SK-N-SH (cell line): ENCODE data around the gene HELQ. TPM values are rescaled to one million over a fixed set of nuclear protein-coding genes. Genes with fewer than 3 reads are reported as not detected.
"Not testable (repeated sequence)": the region's sequence is repeated elsewhere in the genome, so short reads cannot be mapped to it uniquely, and the experiment has no call there.

Source experiments
- CTCF ChIA-PET: fragments of 300-600, 350-600 bp; formaldehyde crosslinking; extraction: SDS; loops from one replicate; lab custom pipeline; 2021; lab: Yijun Ruan, JAX
- POLR2A ChIA-PET: fragments of 350-600 bp; sonication (Branson Sonifier 250); formaldehyde crosslinking; extraction: SDS; loops from one replicate; lab custom pipeline; 2020; ENCODE audit warnings: antibody characterized with exemption, inconsistent platforms; lab: Yijun Ruan, JAX
- DNase-seq: peaks from one replicate; pipeline ENCODE4 v3.0.0; 2012
- H2AFZ ChIP-seq: fragments of 200-600 bp; sonication (generic); 2 replicates; pipeline ENCODE4 v1.8.1; 2016; ENCODE audit warnings: antibody characterized with exemption, mild to moderate bottlenecking, low read depth
- H3F3A ChIP-seq: fragments of 200-600 bp; sonication (generic); replicated peaks from 2 replicates; pipeline ENCODE3; 2016; ENCODE audit warnings: antibody characterized with exemption, mild to moderate bottlenecking; ENCODE audit not compliant: insufficient read depth
- H3K27ac ChIP-seq, 2 experiments: fragments of 200-500 bp in 1 of 2; fragments of 200-600 bp in 1 of 2; sonication (Bioruptor generic) in 1 of 2; sonication (generic), shearing (Covaris generic) in 1 of 2; 2 replicates each; pipeline versions ENCODE4 v1.5.1 to v1.6.1; 2014 to 2016; ENCODE audit warnings: low read depth in 2 of 2, inconsistent platforms in 1 of 2, low read length in 1 of 2, mild to moderate bottlenecking in 1 of 2, mixed read lengths in 1 of 2
- H3K27me3 ChIP-seq: fragments of 200-600 bp; sonication (generic), shearing (Covaris generic); 2 replicates; pipeline ENCODE4 v1.6.1; 2016; ENCODE audit warnings: mixed run types; ENCODE audit not compliant: insufficient read depth
- H3K36me3 ChIP-seq, 2 experiments: fragments of 200-500 bp in 1 of 2; fragments of 200-600 bp in 1 of 2; sonication (Bioruptor generic) in 1 of 2; sonication (generic) in 1 of 2; replicated peaks in 1 of 2; 2 replicates each; pipeline versions ENCODE3 to v1.5.1; 2014 to 2016; ENCODE audit warnings: low read length in 1 of 2, mild to moderate bottlenecking in 1 of 2; ENCODE audit not compliant: insufficient read depth in 2 of 2, control insufficient read depth in 1 of 2
- H3K4me1 ChIP-seq, 2 experiments: fragments of 200-500 bp in 1 of 2; fragments of 200-600 bp in 1 of 2; sonication (Bioruptor generic) in 1 of 2; sonication (generic), shearing (Covaris generic) in 1 of 2; 2 replicates each; pipeline versions ENCODE4 v1.5.1 to v1.6.1; 2014 to 2016; ENCODE audit warnings: low read depth in 1 of 2, low read length in 1 of 2, mixed run types in 1 of 2; ENCODE audit not compliant: insufficient read depth in 2 of 2, control insufficient read depth in 1 of 2
- H3K4me2 ChIP-seq: fragments of 200-600 bp; sonication (generic), shearing (Covaris generic); 2 replicates; pipeline ENCODE4 v1.6.1; 2017; ENCODE audit warnings: mixed run types
- H3K4me3 ChIP-seq, 2 experiments: fragments of 200-500 bp in 1 of 2; fragments of 200-600 bp in 1 of 2; sonication (Bioruptor generic) in 1 of 2; sonication (generic), shearing (Covaris generic) in 1 of 2; 2 replicates each; pipeline versions ENCODE4 v1.5.1 to v1.8.1; 2014 to 2016; ENCODE audit warnings: low read depth in 2 of 2, inconsistent platforms in 1 of 2, low read length in 1 of 2, mild to moderate bottlenecking in 1 of 2, mixed read lengths in 1 of 2, moderate library complexity in 1 of 2
- H3K79me2 ChIP-seq: fragments of 200-600 bp; sonication (generic); 2 replicates; pipeline ENCODE4 v1.8.1; 2017; ENCODE audit warnings: mild to moderate bottlenecking; ENCODE audit not compliant: insufficient read depth
- H3K9ac ChIP-seq: fragments of 200-600 bp; sonication (generic); 2 replicates; pipeline ENCODE4 v1.6.1; 2017; ENCODE audit warnings: mixed run types
- H3K9me2 ChIP-seq: fragments of 200-600 bp; sonication (generic); 2 replicates; pipeline ENCODE4 v1.6.1; 2017; ENCODE audit warnings: mixed run types
- H3K9me3 ChIP-seq: fragments of 200-600 bp; sonication (generic); 2 replicates; pipeline ENCODE4 v1.6.1; 2017; ENCODE audit warnings: mixed run types, mild to moderate bottlenecking, moderate library complexity
- H4K20me1 ChIP-seq: fragments of 200-600 bp; sonication (generic); 2 replicates; pipeline ENCODE4 v1.6.1; 2017; ENCODE audit warnings: mild to moderate bottlenecking, mixed run types; ENCODE audit not compliant: insufficient read depth
- CHD2 ChIP-seq: fragments of 150-350 bp; IDR thresholded peaks from 2 replicates; pipeline ENCODE4 v1.6.1; 2018; ENCODE audit warnings: low read length; ENCODE audit not compliant: partially characterized antibody
- RXRA ChIP-seq: IDR thresholded peaks from 2 replicates; pipeline ENCODE4 v1.4.0; 2012; ENCODE audit warnings: low read depth, mild to moderate bottlenecking, borderline replicate concordance
- WGBS: methylation state at CpG from one replicate; pipeline ENCODE4 v1.1.6; 2017; ENCODE audit warnings: low lambda C conversion rate; 5-methylcytosine and 5-hydroxymethylcytosine counted together
- polyA plus RNA-seq, 3 experiments: library from polyadenylated mRNA; depleted of rRNA; stranded (reverse); fragments of >200 nt; gene quantifications; 2 replicates each; pipeline ENCODE4 v1.2.3, GENCODE V29; 2012
- TF ChIP-seq, protein P1 (sequence below): IDR thresholded peaks from 2 replicates; pipeline ENCODE4; 2012
- TF ChIP-seq, protein P2 (sequence below): fragments of 150-350 bp; IDR thresholded peaks from 2 replicates; pipeline ENCODE4 v1.6.1; 2016; ENCODE audit warnings: mild to moderate bottlenecking, low read depth, low read length
- TF ChIP-seq, protein P3 (sequence below): fragments of 150-350 bp; IDR thresholded peaks from 2 replicates; pipeline ENCODE4 v1.6.1; 2017; ENCODE audit warnings: antibody characterized with exemption, low read length, low read depth, borderline replicate concordance

Gene HELQ
- polyA plus RNA-seq, 1 of the 3 experiments (the other 2 are of a cell fraction) = 7.2 TPM

DNA sequence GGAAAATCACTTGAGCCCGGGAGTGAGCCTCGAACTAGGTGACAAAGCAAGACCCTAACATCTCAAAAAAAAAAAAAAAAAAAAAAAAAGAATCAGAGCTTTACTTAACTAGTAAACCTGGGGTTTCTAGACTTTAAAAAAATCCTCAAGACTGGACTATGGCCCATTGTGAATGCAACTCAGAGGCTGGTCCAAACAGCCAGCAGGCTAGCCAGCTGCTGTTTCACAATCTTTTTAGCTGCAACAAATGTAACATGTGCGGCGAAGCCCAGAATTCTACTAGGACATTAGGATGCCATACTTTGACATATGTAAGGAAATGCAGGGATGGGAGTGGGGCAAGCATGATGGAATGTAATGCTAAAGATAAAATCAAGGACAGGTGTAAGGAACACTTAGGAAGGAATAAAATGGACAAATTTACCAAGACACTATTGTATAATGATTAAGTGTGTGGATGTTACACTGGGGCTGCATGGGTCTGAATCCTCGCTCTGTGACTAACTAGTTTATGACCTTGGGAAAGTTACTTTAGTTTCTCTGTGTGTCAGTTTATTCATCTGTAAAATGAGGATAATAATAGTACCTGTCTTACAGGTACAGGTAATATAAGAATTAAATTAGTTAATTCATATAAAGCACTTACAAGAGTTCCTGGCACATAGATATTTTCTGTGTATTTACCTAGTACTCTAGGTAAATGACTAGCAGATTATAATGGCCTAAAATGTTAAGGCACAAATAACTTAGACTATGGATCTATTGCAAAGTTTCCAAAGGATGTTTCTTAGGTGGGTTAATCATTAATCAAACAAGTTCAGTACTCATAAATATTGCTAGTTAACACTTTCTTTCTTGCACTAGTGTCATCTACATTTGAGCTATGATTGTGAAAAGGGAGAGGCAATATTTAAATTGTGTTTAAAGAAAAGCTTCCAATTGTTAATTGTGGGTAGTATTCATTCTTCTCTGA, 49.5 kb downstream of the HELQ start:
- no peaks in the 10 kb centered on the region for H3K79me2 ChIP-seq
- H3K4me1 ChIP-seq = no peaks in the 10 kb centered on the region
- ChIA-PET POLR2A (no interaction called here), CTCF (interaction anchor here (0.6 to 2.0 kb wide), 2 partner anchors 15 to 446 kb away, joined by 3 to 5 read pairs; no protein-coding TSS in a partner anchor)
- no peaks in the 10 kb centered on the region for H3F3A ChIP-seq
- no peak overlapping the region for H3K9ac ChIP-seq
- DNase-seq = no peak
- no peaks in the 10 kb centered on the region for H3K9me3 ChIP-seq
- TF ChIP-seq CHD2 (no peak), RXRA (no peak)
- TF ChIP-seq, protein P1, sequence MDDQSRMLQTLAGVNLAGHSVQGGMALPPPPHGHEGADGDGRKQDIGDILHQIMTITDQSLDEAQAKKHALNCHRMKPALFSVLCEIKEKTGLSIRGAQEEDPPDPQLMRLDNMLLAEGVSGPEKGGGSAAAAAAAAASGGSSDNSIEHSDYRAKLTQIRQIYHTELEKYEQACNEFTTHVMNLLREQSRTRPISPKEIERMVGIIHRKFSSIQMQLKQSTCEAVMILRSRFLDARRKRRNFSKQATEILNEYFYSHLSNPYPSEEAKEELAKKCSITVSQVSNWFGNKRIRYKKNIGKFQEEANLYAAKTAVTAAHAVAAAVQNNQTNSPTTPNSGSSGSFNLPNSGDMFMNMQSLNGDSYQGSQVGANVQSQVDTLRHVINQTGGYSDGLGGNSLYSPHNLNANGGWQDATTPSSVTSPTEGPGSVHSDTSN = no peak
- H2AFZ ChIP-seq = no peak overlapping the region
- 91% methylated on average over 5 of the region's 5 CpGs for WGBS
- no peaks in the 10 kb centered on the region for H4K20me1 ChIP-seq
- no peaks in the 10 kb centered on the region for H3K9me2 ChIP-seq
- no peak overlapping the region for H3K4me3 ChIP-seq
- no peak overlapping the region for H3K4me2 ChIP-seq
- no peaks in the 10 kb centered on the region for H3K27me3 ChIP-seq
- peaks cover 0 to 4% of the 10 kb centered on the region in 2 experiments for H3K36me3 ChIP-seq
- no peak overlapping the region for H3K27ac ChIP-seq

DNA sequence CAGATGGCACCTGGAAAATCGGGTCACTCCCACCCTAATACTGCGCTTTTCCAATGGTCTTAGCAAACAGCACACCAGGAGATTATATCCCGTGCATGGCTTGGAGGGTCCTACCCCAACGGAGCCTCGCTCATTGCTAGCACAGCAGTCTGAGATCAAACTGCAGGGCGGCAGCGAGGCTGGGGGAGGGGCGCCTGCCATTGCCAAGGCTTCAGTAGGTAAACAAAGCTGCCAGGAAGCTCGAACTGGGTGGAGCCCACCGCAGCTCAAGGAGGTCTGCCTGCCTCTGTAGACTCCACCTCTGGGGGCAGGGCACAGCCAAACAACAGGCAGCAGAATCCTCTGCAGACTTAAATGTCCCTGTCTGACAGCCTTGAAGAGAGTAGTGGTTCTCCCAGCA, 57.5 kb downstream of the HELQ start:
- not testable (repeated sequence) for H3K9me2 ChIP-seq, H3K4me3 ChIP-seq
- 60% methylated on average over 7 of the region's 10 CpGs for WGBS

DNA sequence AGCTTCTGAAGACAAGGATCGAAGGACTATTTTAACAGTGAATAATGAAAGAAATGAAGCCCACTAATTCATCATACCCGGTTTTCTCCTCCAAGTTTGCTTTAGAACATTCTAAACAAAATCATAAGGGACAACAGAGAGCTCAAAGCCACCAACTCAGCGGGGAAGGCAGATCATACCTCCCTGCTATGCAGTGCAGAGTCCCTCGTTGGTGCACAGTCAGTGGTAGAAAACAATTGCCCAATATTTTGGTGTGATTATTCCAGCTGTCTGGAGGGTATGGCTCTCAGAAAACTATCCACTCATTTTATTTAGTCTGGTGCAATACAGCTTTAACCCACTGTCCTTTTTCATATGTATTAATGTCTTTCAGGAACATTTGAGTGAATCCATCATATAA, 61.7 kb downstream of the HELQ start:
- Histone ChIP-seq H3K9me3 (no peaks in the 10 kb centered on the region), H3K79me2 (no peaks in the 10 kb centered on the region), H3K4me3 (no peak overlapping the region), H2AFZ (no peak overlapping the region), H3K36me3 (no peaks in the 10 kb centered on the region), H3K9ac (no peak overlapping the region), H3K9me2 (no peaks in the 10 kb centered on the region), H3K4me2 (no peak overlapping the region), H4K20me1 (no peaks in the 10 kb centered on the region), H3K4me1 (no peaks in the 10 kb centered on the region; a peak in 1 of 4 replicates), H3F3A (no peaks in the 10 kb centered on the region), H3K27me3 (no peaks in the 10 kb centered on the region), H3K27ac (no peak overlapping the region)
- no peak for DNase-seq
- WGBS = 33% methylated on average over 4 of the region's 4 CpGs
- TF ChIP-seq, protein P2, sequence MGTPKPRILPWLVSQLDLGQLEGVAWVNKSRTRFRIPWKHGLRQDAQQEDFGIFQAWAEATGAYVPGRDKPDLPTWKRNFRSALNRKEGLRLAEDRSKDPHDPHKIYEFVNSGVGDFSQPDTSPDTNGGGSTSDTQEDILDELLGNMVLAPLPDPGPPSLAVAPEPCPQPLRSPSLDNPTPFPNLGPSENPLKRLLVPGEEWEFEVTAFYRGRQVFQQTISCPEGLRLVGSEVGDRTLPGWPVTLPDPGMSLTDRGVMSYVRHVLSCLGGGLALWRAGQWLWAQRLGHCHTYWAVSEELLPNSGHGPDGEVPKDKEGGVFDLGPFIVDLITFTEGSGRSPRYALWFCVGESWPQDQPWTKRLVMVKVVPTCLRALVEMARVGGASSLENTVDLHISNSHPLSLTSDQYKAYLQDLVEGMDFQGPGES = no peak
- TF ChIP-seq, protein P3, sequence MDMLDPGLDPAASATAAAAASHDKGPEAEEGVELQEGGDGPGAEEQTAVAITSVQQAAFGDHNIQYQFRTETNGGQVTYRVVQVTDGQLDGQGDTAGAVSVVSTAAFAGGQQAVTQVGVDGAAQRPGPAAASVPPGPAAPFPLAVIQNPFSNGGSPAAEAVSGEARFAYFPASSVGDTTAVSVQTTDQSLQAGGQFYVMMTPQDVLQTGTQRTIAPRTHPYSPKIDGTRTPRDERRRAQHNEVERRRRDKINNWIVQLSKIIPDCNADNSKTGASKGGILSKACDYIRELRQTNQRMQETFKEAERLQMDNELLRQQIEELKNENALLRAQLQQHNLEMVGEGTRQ = no peak
- ChIA-PET CTCF (interaction anchor here (0.7 kb wide), 1 partner anchor 249 kb away, joined by 3 read pairs; no protein-coding TSS in a partner anchor), POLR2A (no interaction called here)

More for the DNA sequence above, 57.5 kb downstream of the HELQ start:
- H3K36me3 ChIP-seq, CTCF ChIA-PET, H3K4me2 ChIP-seq, POLR2A ChIA-PET, H3K79me2 ChIP-seq, H4K20me1 ChIP-seq, H3K9ac ChIP-seq, H3K4me1 ChIP-seq, H3F3A ChIP-seq, H3K27ac ChIP-seq, H2AFZ ChIP-seq, H3K27me3 ChIP-seq, H3K9me3 ChIP-seq, DNase-seq: not testable (repeated sequence)
